Measurements from ENCODE around the gene PMM2.
"Not testable (repeated sequence)": the region's sequence is repeated elsewhere in the genome, so short reads cannot be mapped to it uniquely, and the experiment has no call there.

Gene PMM2

GRCh38 chr16:8826278-8826879 lies 28.7 kb downstream of the PMM2 start:
- Histone ChIP-seq H3K9ac (ENCODE audit: low read depth, low read length) (no peak overlapping the region), H3K9me3 (ENCODE audit: insufficient read depth, low read depth, low read length) (no peaks in the 10 kb centered on the region), H3K36me3 (ENCODE audit: insufficient read depth, low read length) (peaks cover 71% of the 10 kb centered on the region), H3K27me3 (ENCODE audit: insufficient read depth, low read length) (no peaks in the 10 kb centered on the region), H3K4me3 (ENCODE audit: low read length) (no peak overlapping the region), H3K27ac (ENCODE audit: low read depth, low read length) (no peak overlapping the region), H3K4me1 (ENCODE audit: insufficient read depth, low read length) (peaks cover 26% of the 10 kb centered on the region)
- 94% methylated on average over 2 of the region's 3 CpGs for WGBS

GRCh38 chr16:8828541-8829165 lies 31.0 kb downstream of the PMM2 start:
- H3K27ac ChIP-seq (ENCODE audit: low read depth, low read length), result peak overlapping the region; percentile 15
- WGBS, result 95% methylated on average over 8 of the region's 8 CpGs
- no peaks in the 10 kb centered on the region for H3K9me3 ChIP-seq (ENCODE audit: insufficient read depth, low read depth, low read length)
- no peaks in the 10 kb centered on the region for H3K27me3 ChIP-seq (ENCODE audit: insufficient read depth, low read length)
- H3K4me1 ChIP-seq (ENCODE audit: insufficient read depth, low read length), result peaks cover 32% of the 10 kb centered on the region
- H3K4me3 ChIP-seq (ENCODE audit: low read length), result no peak overlapping the region
- peaks cover 51% of the 10 kb centered on the region for H3K36me3 ChIP-seq (ENCODE audit: insufficient read depth, low read length)
- H3K9ac ChIP-seq (ENCODE audit: low read depth, low read length), result no peak overlapping the region

GRCh38 chr16:8831450-8831849 lies 33.8 kb downstream of the PMM2 start:
- peak overlapping the region; percentile 100 for H3K27ac ChIP-seq (ENCODE audit: low read depth, low read length)
- H3K9ac ChIP-seq (ENCODE audit: low read depth, low read length), result peak overlapping the region; percentile 84
- no peaks in the 10 kb centered on the region for H3K9me3 ChIP-seq (ENCODE audit: insufficient read depth, low read depth, low read length)
- no peaks in the 10 kb centered on the region for H3K27me3 ChIP-seq (ENCODE audit: insufficient read depth, low read length)
- peaks cover 30% of the 10 kb centered on the region for H3K36me3 ChIP-seq (ENCODE audit: insufficient read depth, low read length)
- H3K4me3 ChIP-seq (ENCODE audit: low read length), result no peak overlapping the region; the same call in 1 of the 2 replicates
- WGBS, result 63% methylated on average over 9 of the region's 9 CpGs
- H3K4me1 ChIP-seq (ENCODE audit: insufficient read depth, low read length), result peaks cover 32% of the 10 kb centered on the region

GRCh38 chr16:8831871-8832716 lies 34.5 kb downstream of the PMM2 start:
- no peak overlapping the region; the same call in 1 of the 2 replicates for H3K4me3 ChIP-seq (ENCODE audit: low read length)
- H3K36me3 ChIP-seq (ENCODE audit: insufficient read depth, low read length), result peaks cover 23% of the 10 kb centered on the region
- peak overlapping the region; percentile 100 for H3K27ac ChIP-seq (ENCODE audit: low read depth, low read length)
- H3K9ac ChIP-seq (ENCODE audit: low read depth, low read length), result peak overlapping the region; percentile 84
- H3K9me3 ChIP-seq (ENCODE audit: insufficient read depth, low read depth, low read length), result no peaks in the 10 kb centered on the region
- 17% methylated on average over 18 of the region's 18 CpGs for WGBS
- no peaks in the 10 kb centered on the region for H3K27me3 ChIP-seq (ENCODE audit: insufficient read depth, low read length)
- H3K4me1 ChIP-seq (ENCODE audit: insufficient read depth, low read length), result peaks cover 32% of the 10 kb centered on the region

- H3K4me1 ChIP-seq (ENCODE audit: insufficient read depth, low read length), result peaks cover 32% of the 10 kb centered on the region
- peak overlapping the region; percentile 100 for H3K27ac ChIP-seq (ENCODE audit: low read depth, low read length)
- no peaks in the 10 kb centered on the region for H3K27me3 ChIP-seq (ENCODE audit: insufficient read depth, low read length)
- peaks cover 22% of the 10 kb centered on the region for H3K36me3 ChIP-seq (ENCODE audit: insufficient read depth, low read length)
- 68% methylated on average over 16 of the region's 16 CpGs for WGBS
- peak overlapping the region; percentile 84 for H3K9ac ChIP-seq (ENCODE audit: low read depth, low read length)
- H3K4me3 ChIP-seq (ENCODE audit: low read length), result no peak overlapping the region
- no peaks in the 10 kb centered on the region for H3K9me3 ChIP-seq (ENCODE audit: insufficient read depth, low read depth, low read length)
These were observed 35.1 kb downstream of the PMM2 start for GRCh38 chr16:8832717-8833105.

- not testable (repeated sequence) for H3K9ac ChIP-seq (ENCODE audit: low read depth, low read length); H3K36me3 ChIP-seq (ENCODE audit: insufficient read depth, low read length); H3K9me3 ChIP-seq (ENCODE audit: insufficient read depth, low read depth, low read length); H3K27me3 ChIP-seq (ENCODE audit: insufficient read depth, low read length); H3K4me3 ChIP-seq (ENCODE audit: low read length); H3K27ac ChIP-seq (ENCODE audit: low read depth, low read length)
- 43% methylated on average over 7 of the region's 7 CpGs for WGBS
- H3K4me1 ChIP-seq (ENCODE audit: insufficient read depth, low read length), result peaks cover 11% of the 10 kb centered on the region
These were observed 39.2 kb downstream of the PMM2 start for GRCh38 chr16:8836797-8837196.

- not testable (repeated sequence) for H3K27me3 ChIP-seq (ENCODE audit: insufficient read depth, low read length); H3K4me1 ChIP-seq (ENCODE audit: insufficient read depth, low read length); H3K36me3 ChIP-seq (ENCODE audit: insufficient read depth, low read length); H3K4me3 ChIP-seq (ENCODE audit: low read length); H3K27ac ChIP-seq (ENCODE audit: low read depth, low read length); H3K9ac ChIP-seq (ENCODE audit: low read depth, low read length); H3K9me3 ChIP-seq (ENCODE audit: insufficient read depth, low read depth, low read length)
- 81% methylated on average over 15 of the region's 15 CpGs for WGBS
These were observed 40.0 kb downstream of the PMM2 start for GRCh38 chr16:8837594-8837993.

- not testable (repeated sequence) for H3K36me3 ChIP-seq (ENCODE audit: insufficient read depth, low read length); H3K9me3 ChIP-seq (ENCODE audit: insufficient read depth, low read depth, low read length); H3K4me1 ChIP-seq (ENCODE audit: insufficient read depth, low read length); H3K9ac ChIP-seq (ENCODE audit: low read depth, low read length); H3K27me3 ChIP-seq (ENCODE audit: insufficient read depth, low read length); H3K4me3 ChIP-seq (ENCODE audit: low read length); H3K27ac ChIP-seq (ENCODE audit: low read depth, low read length)
- 72% methylated on average over 4 of the region's 4 CpGs for WGBS
These were observed 44.4 kb downstream of the PMM2 start for GRCh38 chr16:8842016-8842415.

GRCh38 chr16:8843296-8843695 lies 45.7 kb downstream of the PMM2 start:
- not testable (repeated sequence) for H3K9ac ChIP-seq (ENCODE audit: low read depth, low read length); H3K9me3 ChIP-seq (ENCODE audit: insufficient read depth, low read depth, low read length); H3K27me3 ChIP-seq (ENCODE audit: insufficient read depth, low read length); H3K4me1 ChIP-seq (ENCODE audit: insufficient read depth, low read length); H3K4me3 ChIP-seq (ENCODE audit: low read length); H3K27ac ChIP-seq (ENCODE audit: low read depth, low read length)
- 97% methylated on average over 5 of the region's 12 CpGs for WGBS
- H3K36me3 ChIP-seq (ENCODE audit: insufficient read depth, low read length), result peaks cover 13% of the 10 kb centered on the region

- WGBS, result 93% methylated on average over 7 of the region's 7 CpGs
- Histone ChIP-seq H3K4me3 (ENCODE audit: low read length) (no peak overlapping the region), H3K27me3 (ENCODE audit: insufficient read depth, low read length) (no peaks in the 10 kb centered on the region), H3K9me3 (ENCODE audit: insufficient read depth, low read depth, low read length) (no peaks in the 10 kb centered on the region), H3K36me3 (ENCODE audit: insufficient read depth, low read length) (peaks cover 38% of the 10 kb centered on the region), H3K27ac (ENCODE audit: low read depth, low read length) (no peak overlapping the region), H3K9ac (ENCODE audit: low read depth, low read length) (no peak overlapping the region), H3K4me1 (ENCODE audit: insufficient read depth, low read length) (no peaks in the 10 kb centered on the region)
These were observed 48.2 kb downstream of the PMM2 start for GRCh38 chr16:8845699-8846298.

- Histone ChIP-seq H3K4me1 (ENCODE audit: insufficient read depth, low read length) (no peaks in the 10 kb centered on the region), H3K27me3 (ENCODE audit: insufficient read depth, low read length) (no peaks in the 10 kb centered on the region), H3K27ac (ENCODE audit: low read depth, low read length) (no peak overlapping the region), H3K4me3 (ENCODE audit: low read length) (no peak overlapping the region), H3K9me3 (ENCODE audit: insufficient read depth, low read depth, low read length) (no peaks in the 10 kb centered on the region), H3K9ac (ENCODE audit: low read depth, low read length) (no peak overlapping the region), H3K36me3 (ENCODE audit: insufficient read depth, low read length) (peaks cover 41% of the 10 kb centered on the region)
- WGBS, result 86% methylated on average over 10 of the region's 10 CpGs
These were observed 48.8 kb downstream of the PMM2 start for GRCh38 chr16:8846401-8846932.

Data from HUES64 (cell line).